SU-DHL-6 (cell line): Measurements from ENCODE around the gene HK3.

ENCODE experiments used
- H2AFZ ChIP-seq: fragments of 200-600 bp; sonication (generic); 2 replicates; pipeline ENCODE4 v1.6.1; 2014; ENCODE audit warnings: low read depth, mild to moderate bottlenecking, moderate library complexity, mixed read lengths, antibody characterized with exemption, low read length; ENCODE audit not compliant: severe bottlenecking
- H3F3A ChIP-seq: fragments of 200-600 bp; shearing (Covaris generic); 2 replicates; pipeline ENCODE4 v1.6.0; 2016; ENCODE audit warnings: antibody characterized with exemption, mild to moderate bottlenecking; ENCODE audit not compliant: insufficient read depth
- H3K27ac ChIP-seq: fragments of 200-600 bp; sonication (generic); 2 replicates; pipeline ENCODE4 v1.5.1; 2016; ENCODE audit warnings: low read depth, mild to moderate bottlenecking, low read length, moderate library complexity, mixed read lengths
- H3K27me3 ChIP-seq: fragments of 200-600 bp; sonication (generic), shearing (Covaris generic); 2 replicates; pipeline ENCODE4 v1.6.0; 2014; ENCODE audit warnings: mild to moderate bottlenecking, low read length
- H3K36me3 ChIP-seq: fragments of 200-600 bp; sonication (generic); 2 replicates; pipeline ENCODE4 v1.6.1; 2014; ENCODE audit warnings: mild to moderate bottlenecking, low read length, mixed read lengths
- H3K4me2 ChIP-seq: fragments of 300-600, 200-600 bp; shearing (Covaris generic), sonication (generic); 2 replicates; pipeline ENCODE4 v1.6.0; 2014; ENCODE audit warnings: low read length, low read depth, mild to moderate bottlenecking; ENCODE audit not compliant: poor library complexity, severe bottlenecking
- H3K4me3 ChIP-seq: fragments of 200-600 bp; sonication (generic); 2 replicates; pipeline ENCODE4 v1.5.1; 2014; ENCODE audit warnings: antibody characterized with exemption, low read length, mild to moderate bottlenecking, mixed read lengths; ENCODE audit not compliant: insufficient read depth, poor library complexity, severe bottlenecking
- H3K79me2 ChIP-seq: fragments of 200-600 bp; sonication (generic); 2 replicates; pipeline ENCODE4 v1.6.1; 2014; ENCODE audit warnings: mild to moderate bottlenecking, low read length, moderate library complexity; ENCODE audit not compliant: insufficient read depth
- H3K9ac ChIP-seq: fragments of 200-600 bp; sonication (generic); 2 replicates; pipeline ENCODE4 v1.7.0; 2014; ENCODE audit warnings: mild to moderate bottlenecking, low read length
- H3K9me2 ChIP-seq: fragments of 200-600 bp; sonication (generic); replicated peaks from 2 replicates; pipeline ENCODE4 v1.6.1; 2014; ENCODE audit warnings: low read length; ENCODE audit not compliant: insufficient read depth
- H3K9me3 ChIP-seq: fragments of 200-600 bp; sonication (generic); 2 replicates; pipeline ENCODE4 v1.6.1; 2014; ENCODE audit warnings: low read length, mixed read lengths; ENCODE audit not compliant: insufficient read depth
- H4K20me1 ChIP-seq: fragments of 200-600 bp; sonication (generic); 2 replicates; pipeline ENCODE4 v1.6.1; 2014; ENCODE audit warnings: low read depth, mild to moderate bottlenecking, antibody characterized with exemption, low read length, moderate library complexity, mixed read lengths
- EZH2phosphoT487 ChIP-seq: fragments of 200-600 bp; sonication (generic), shearing (Covaris generic); conservative IDR thresholded peaks from 2 replicates; pipeline ENCODE4 v1.6.1; 2018; ENCODE audit warnings: mild to moderate bottlenecking, antibody characterized with exemption, low read length, moderate library complexity, mixed read lengths
- TF ChIP-seq, protein P1 (sequence below): fragments of 200-600 bp; sonication (generic); IDR thresholded peaks from one replicate; pipeline ENCODE4 v1.5.1; 2017; ENCODE audit warnings: antibody characterized with exemption, mild to moderate bottlenecking, low read length, moderate library complexity; ENCODE audit not compliant: insufficient read depth, poor library complexity, severe bottlenecking

HK3 gene

DNA sequence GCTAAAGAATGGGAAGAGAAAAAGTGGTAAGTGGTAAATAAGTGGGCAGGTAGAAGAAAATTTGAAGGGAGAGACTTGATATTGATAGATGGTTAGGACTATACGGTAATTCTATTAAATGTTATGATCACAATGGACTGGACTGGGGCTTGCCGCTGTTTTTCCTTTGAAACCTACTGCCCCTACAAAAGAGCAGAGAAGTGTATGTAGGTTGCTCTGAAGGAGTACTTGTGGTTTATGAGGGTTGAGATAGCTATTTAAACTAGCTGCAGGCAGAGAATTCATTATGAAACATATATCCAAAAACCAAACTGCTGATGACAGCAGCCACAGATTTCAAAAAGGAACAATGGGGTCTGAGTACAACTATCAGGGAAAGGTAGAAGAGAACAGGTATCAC lies 16.8 kb upstream of the HK3 start:
- TF ChIP-seq, protein P1, sequence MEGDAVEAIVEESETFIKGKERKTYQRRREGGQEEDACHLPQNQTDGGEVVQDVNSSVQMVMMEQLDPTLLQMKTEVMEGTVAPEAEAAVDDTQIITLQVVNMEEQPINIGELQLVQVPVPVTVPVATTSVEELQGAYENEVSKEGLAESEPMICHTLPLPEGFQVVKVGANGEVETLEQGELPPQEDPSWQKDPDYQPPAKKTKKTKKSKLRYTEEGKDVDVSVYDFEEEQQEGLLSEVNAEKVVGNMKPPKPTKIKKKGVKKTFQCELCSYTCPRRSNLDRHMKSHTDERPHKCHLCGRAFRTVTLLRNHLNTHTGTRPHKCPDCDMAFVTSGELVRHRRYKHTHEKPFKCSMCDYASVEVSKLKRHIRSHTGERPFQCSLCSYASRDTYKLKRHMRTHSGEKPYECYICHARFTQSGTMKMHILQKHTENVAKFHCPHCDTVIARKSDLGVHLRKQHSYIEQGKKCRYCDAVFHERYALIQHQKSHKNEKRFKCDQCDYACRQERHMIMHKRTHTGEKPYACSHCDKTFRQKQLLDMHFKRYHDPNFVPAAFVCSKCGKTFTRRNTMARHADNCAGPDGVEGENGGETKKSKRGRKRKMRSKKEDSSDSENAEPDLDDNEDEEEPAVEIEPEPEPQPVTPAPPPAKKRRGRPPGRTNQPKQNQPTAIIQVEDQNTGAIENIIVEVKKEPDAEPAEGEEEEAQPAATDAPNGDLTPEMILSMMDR, result no peak
- TF ChIP-seq EZH2phosphoT487, result no peak
- peaks cover 4% of the 10 kb centered on the region; the same call in 1 of the 2 replicates for H3K79me2 ChIP-seq
- H3K9me2 ChIP-seq, result no peaks in the 10 kb centered on the region
- no peak overlapping the region for H3K9ac ChIP-seq
- no peaks in the 10 kb centered on the region for H3K9me3 ChIP-seq
- no peaks in the 10 kb centered on the region for H3K27me3 ChIP-seq
- H3K4me3 ChIP-seq, result no peak overlapping the region
- H2AFZ ChIP-seq, result no peak overlapping the region
- H3K27ac ChIP-seq, result no peak overlapping the region
- no peak overlapping the region for H3K4me2 ChIP-seq
- 0 out of 2 replicates have a peak, but pooled peaks cover 6% of the 10 kb centered on the region for H3K36me3 ChIP-seq
- no peaks in the 10 kb centered on the region for H3F3A ChIP-seq
- H4K20me1 ChIP-seq, result no peaks in the 10 kb centered on the region

DNA sequence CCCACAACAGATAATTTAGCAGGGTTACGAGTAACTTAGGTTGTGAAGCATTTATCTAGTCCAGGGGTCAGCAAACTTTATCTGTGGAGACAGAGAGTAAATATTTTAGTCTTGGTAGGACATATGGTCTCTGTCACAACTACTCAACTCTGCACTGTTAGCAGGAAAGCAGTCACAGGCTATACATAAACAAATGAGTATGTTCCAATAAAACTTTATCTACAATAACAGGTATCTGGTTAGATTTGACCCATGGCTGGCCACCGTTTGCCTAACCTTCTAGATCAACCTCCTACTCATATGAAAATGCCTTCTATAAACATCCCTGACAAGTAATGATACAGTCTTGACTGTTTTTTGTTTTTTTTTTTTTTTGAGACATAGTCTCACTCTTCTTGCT lies 13.0 kb upstream of the HK3 start:
- Histone ChIP-seq H3K9ac (no peak overlapping the region), H3K4me3 (no peak overlapping the region), H3K9me3 (no peaks in the 10 kb centered on the region), H3K27me3 (no peaks in the 10 kb centered on the region), H3K4me2 (no peak overlapping the region), H4K20me1 (no peaks in the 10 kb centered on the region), H3F3A (no peaks in the 10 kb centered on the region), H2AFZ (no peak overlapping the region), H3K27ac (no peak overlapping the region), H3K79me2 (peaks cover 4% of the 10 kb centered on the region; the same call in 1 of the 2 replicates), H3K36me3 (peaks cover 19% of the 10 kb centered on the region), H3K9me2 (no peaks in the 10 kb centered on the region)
- TF ChIP-seq EZH2phosphoT487, result no peak

DNA sequence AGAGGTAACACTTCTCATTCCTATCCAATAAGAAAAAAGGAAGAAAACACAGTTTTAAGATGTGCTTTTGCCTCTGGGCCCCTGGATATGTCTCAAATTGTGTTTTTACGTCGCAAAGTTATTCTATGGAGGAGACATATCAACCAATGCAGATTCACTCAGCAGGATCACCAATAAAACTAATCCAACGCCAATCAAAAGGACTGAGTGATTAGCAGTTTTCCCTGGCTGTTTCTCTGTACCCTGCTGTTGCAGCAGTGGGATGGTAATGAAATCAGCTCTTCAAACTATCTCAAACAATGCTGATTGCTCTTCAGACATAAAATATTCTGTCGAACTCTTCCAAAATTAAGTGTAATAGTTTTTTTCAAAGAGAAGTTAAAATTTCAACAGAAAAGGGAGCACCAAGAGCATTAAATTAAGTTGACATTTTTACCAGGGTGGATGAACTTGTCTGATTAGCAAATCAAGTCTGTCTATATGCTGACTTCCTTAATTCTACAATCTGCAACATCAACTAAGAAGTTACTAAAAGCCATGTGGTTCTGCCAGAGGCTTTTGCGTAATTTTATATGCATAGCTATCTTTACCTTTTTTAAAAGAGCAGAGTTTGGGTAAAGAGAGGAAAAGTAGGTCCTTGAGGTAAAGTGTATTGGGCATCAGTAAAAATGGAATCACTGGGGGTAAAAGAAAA lies 9.7 kb upstream of the HK3 start:
- H3K27me3 ChIP-seq, result no peaks in the 10 kb centered on the region
- no peak overlapping the region for H2AFZ ChIP-seq
- no peaks in the 10 kb centered on the region for H3K9me3 ChIP-seq
- no peak overlapping the region for H3K4me3 ChIP-seq
- no peak overlapping the region for H3K4me2 ChIP-seq
- TF ChIP-seq EZH2phosphoT487, result no peak
- TF ChIP-seq, protein P1, result no peak
- no peaks in the 10 kb centered on the region for H3F3A ChIP-seq
- no peaks in the 10 kb centered on the region for H4K20me1 ChIP-seq
- no peaks in the 10 kb centered on the region for H3K79me2 ChIP-seq
- no peak overlapping the region for H3K27ac ChIP-seq
- peaks cover 44% of the 10 kb centered on the region for H3K36me3 ChIP-seq
- H3K9ac ChIP-seq, result no peak overlapping the region
- H3K9me2 ChIP-seq, result no peaks in the 10 kb centered on the region

DNA sequence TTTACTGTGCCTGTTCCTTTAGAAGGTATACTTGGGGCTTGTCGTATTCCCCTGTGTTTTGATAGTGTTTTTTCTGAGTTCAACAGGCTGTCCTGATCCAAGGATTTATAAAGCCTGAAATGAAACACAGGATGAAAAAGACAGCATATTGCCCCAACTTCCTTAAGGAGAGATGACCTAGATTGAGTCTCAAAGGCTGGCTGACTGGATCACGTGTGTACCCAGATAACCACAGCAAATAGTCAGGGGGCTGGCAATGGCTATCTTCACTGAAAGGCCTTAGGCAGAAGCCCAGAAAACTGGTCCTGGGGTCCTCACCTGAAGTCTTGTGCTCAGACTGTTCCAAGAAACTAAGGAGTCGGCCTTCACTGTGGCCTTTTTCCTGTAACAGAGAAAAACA lies 7.7 kb upstream of the HK3 start:
- H3K4me2 ChIP-seq, result no peak overlapping the region
- no peaks in the 10 kb centered on the region for H3K9me3 ChIP-seq
- H3K36me3 ChIP-seq, result peaks cover 44% of the 10 kb centered on the region
- H4K20me1 ChIP-seq, result no peaks in the 10 kb centered on the region
- peaks cover 3% of the 10 kb centered on the region; the same call in 1 of the 2 replicates for H3F3A ChIP-seq
- H3K27me3 ChIP-seq, result no peaks in the 10 kb centered on the region
- H3K9me2 ChIP-seq, result no peaks in the 10 kb centered on the region
- no peak overlapping the region for H3K9ac ChIP-seq
- H3K4me3 ChIP-seq, result no peak overlapping the region
- no peaks in the 10 kb centered on the region for H3K79me2 ChIP-seq
- H3K27ac ChIP-seq, result no peak overlapping the region
- TF ChIP-seq, protein P1, result no peak
- TF ChIP-seq EZH2phosphoT487, result no peak
- no peak overlapping the region for H2AFZ ChIP-seq
